Activated T-cell treated with anti-CD3 and anti-CD28 coated beads, Interleukin-2, amount 50 U/mL, for 24 hours (primary cell): ENCODE results near the gene AADAT.
"Not testable (repeated sequence)": the region's sequence is repeated elsewhere in the genome, so short reads cannot be mapped to it uniquely, and the experiment has no call there.

Experiments used
- DNase-seq: peaks from one replicate; pipeline ENCODE4 v3.0.0-alpha.2; 2020
- H3K27ac Mint-ChIP-seq: 2 replicates; pipeline ENCODE4 v1.8.0; 2020; ENCODE audit warnings: mild to moderate bottlenecking, mixed read lengths
- H3K27me3 Mint-ChIP-seq: 2 replicates; pipeline ENCODE4 v1.8.0; 2020; ENCODE audit warnings: mixed read lengths
- H3K36me3 Mint-ChIP-seq: 2 replicates; pipeline ENCODE4 v1.8.0; 2020; ENCODE audit warnings: low read depth, mixed read lengths
- H3K4me1 Mint-ChIP-seq: 2 replicates; pipeline ENCODE4 v1.8.0; 2020; ENCODE audit warnings: low read depth, mixed read lengths
- H3K4me3 Mint-ChIP-seq: 2 replicates; pipeline ENCODE4 v1.8.0; 2020; ENCODE audit warnings: mild to moderate bottlenecking, moderate library complexity, mixed read lengths
- H3K9me3 Mint-ChIP-seq: 2 replicates; pipeline ENCODE4 v1.8.0; 2020; ENCODE audit warnings: mixed read lengths

AADAT gene

GRCh38 chr4:170089668-170090351 lies at the start of gene AADAT:
Gene AADAT (minus strand): TSS chr4:170089956. CDS start chr4:170089690, 266 bp downstream.
- Mint-ChIP-seq H3K36me3 (no peaks in the 10 kb centered on the region), H3K9me3 (no peaks in the 10 kb centered on the region), H3K27me3 (peaks cover 49% of the 10 kb centered on the region), H3K4me1 (peaks cover 13% of the 10 kb centered on the region), H3K27ac (no peak within 1 kb of the TSS), H3K4me3 (peak within 1 kb of the TSS; percentile 60)
- DNase-seq, result peak; percentile 32

- Mint-ChIP-seq H3K9me3 (no peaks in the 10 kb centered on the region), H3K4me1 (peaks cover 3% of the 10 kb centered on the region)
Observed at GRCh38 chr4:170138580-170139194, 48.9 kb upstream of the AADAT start.

GRCh38 chr4:170137927-170138326 lies 48.2 kb upstream of the AADAT start:
- no peak for DNase-seq
- Mint-ChIP-seq H3K27me3 (peaks cover 2% of the 10 kb centered on the region), H3K4me1 (peaks cover 3% of the 10 kb centered on the region), H3K4me3 (no peak overlapping the region), H3K9me3 (peaks cover 5% of the 10 kb centered on the region), H3K36me3 (no peaks in the 10 kb centered on the region), H3K27ac (no peak overlapping the region)

More at GRCh38 chr4:170138580-170139194, 48.9 kb upstream of the AADAT start:
- peak; percentile 70 for DNase-seq
- Mint-ChIP-seq H3K36me3 (no peaks in the 10 kb centered on the region), H3K4me3 (no peak overlapping the region), H3K27ac (no peak overlapping the region), H3K27me3 (peaks cover 2% of the 10 kb centered on the region)

- Mint-ChIP-seq H3K4me1 (peaks cover 3% of the 10 kb centered on the region), H3K36me3 (no peaks in the 10 kb centered on the region), H3K27me3 (peaks cover 2% of the 10 kb centered on the region), H3K27ac (no peak overlapping the region), H3K4me3 (no peak overlapping the region), H3K9me3 (peaks cover 5% of the 10 kb centered on the region)
- no peak for DNase-seq
Observed at GRCh38 chr4:170137466-170137865, 47.7 kb upstream of the AADAT start.

GRCh38 chr4:170134821-170135220 lies 45.1 kb upstream of the AADAT start:
- Mint-ChIP-seq H3K27ac (no peak overlapping the region), H3K4me3 (no peak overlapping the region), H3K4me1 (peaks cover 3% of the 10 kb centered on the region), H3K27me3 (peaks cover 2% of the 10 kb centered on the region), H3K9me3 (peaks cover 5% of the 10 kb centered on the region), H3K36me3 (no peaks in the 10 kb centered on the region)
- no peak for DNase-seq

GRCh38 chr4:170128219-170128804 lies 38.6 kb upstream of the AADAT start:
- Mint-ChIP-seq H3K36me3 (no peaks in the 10 kb centered on the region), H3K4me1 (no peaks in the 10 kb centered on the region), H3K4me3 (no peak overlapping the region), H3K27ac (no peak overlapping the region), H3K27me3 (no peaks in the 10 kb centered on the region), H3K9me3 (peaks cover 3% of the 10 kb centered on the region)
- DNase-seq, result no peak

GRCh38 chr4:170127758-170128157 lies 38.0 kb upstream of the AADAT start:
- Mint-ChIP-seq H3K4me3 (no peak overlapping the region), H3K36me3 (no peaks in the 10 kb centered on the region), H3K27ac (no peak overlapping the region), H3K9me3 (no peaks in the 10 kb centered on the region), H3K27me3 (no peaks in the 10 kb centered on the region), H3K4me1 (no peaks in the 10 kb centered on the region)
- DNase-seq, result no peak

- Mint-ChIP-seq H3K9me3 (no peaks in the 10 kb centered on the region), H3K27ac (no peak overlapping the region), H3K27me3 (no peaks in the 10 kb centered on the region), H3K4me3 (no peak overlapping the region), H3K36me3 (no peaks in the 10 kb centered on the region), H3K4me1 (no peaks in the 10 kb centered on the region)
- no peak for DNase-seq
Observed at GRCh38 chr4:170124406-170124805, 34.6 kb upstream of the AADAT start.

GRCh38 chr4:170122252-170122651 lies 32.5 kb upstream of the AADAT start:
- Mint-ChIP-seq H3K36me3 (no peaks in the 10 kb centered on the region), H3K27me3 (peaks cover 13% of the 10 kb centered on the region), H3K9me3 (no peaks in the 10 kb centered on the region), H3K27ac (no peak overlapping the region), H3K4me3 (no peak overlapping the region), H3K4me1 (no peaks in the 10 kb centered on the region)
- no peak for DNase-seq

GRCh38 chr4:170114636-170115035 lies 24.9 kb upstream of the AADAT start:
- Mint-ChIP-seq H3K9me3 (no peaks in the 10 kb centered on the region), H3K27me3 (peaks cover 17% of the 10 kb centered on the region), H3K36me3 (no peaks in the 10 kb centered on the region), H3K4me3 (no peak overlapping the region), H3K4me1 (no peaks in the 10 kb centered on the region), H3K27ac (no peak overlapping the region)
- DNase-seq, result no peak

- not testable (repeated sequence) for H3K9me3 Mint-ChIP-seq, H3K4me3 Mint-ChIP-seq, H3K36me3 Mint-ChIP-seq, H3K4me1 Mint-ChIP-seq, DNase-seq, H3K27ac Mint-ChIP-seq
- H3K27me3 Mint-ChIP-seq, result peaks cover 17% of the 10 kb centered on the region
Observed at GRCh38 chr4:170114183-170114582, 24.4 kb upstream of the AADAT start.

GRCh38 chr4:170111546-170111945 lies 21.8 kb upstream of the AADAT start:
- Mint-ChIP-seq H3K27ac (no peak overlapping the region), H3K4me3 (no peak overlapping the region), H3K9me3 (no peaks in the 10 kb centered on the region), H3K4me1 (no peaks in the 10 kb centered on the region), H3K36me3 (no peaks in the 10 kb centered on the region), H3K27me3 (peaks cover 3% of the 10 kb centered on the region)
- no peak for DNase-seq

GRCh38 chr4:170111085-170111484 lies 21.3 kb upstream of the AADAT start:
- Mint-ChIP-seq H3K27ac (no peak overlapping the region), H3K9me3 (no peaks in the 10 kb centered on the region), H3K4me1 (no peaks in the 10 kb centered on the region), H3K27me3 (peaks cover 3% of the 10 kb centered on the region), H3K36me3 (no peaks in the 10 kb centered on the region), H3K4me3 (no peak overlapping the region)
- no peak for DNase-seq

- H3K27ac Mint-ChIP-seq, result no peak overlapping the region
- peaks cover 3% of the 10 kb centered on the region for H3K27me3 Mint-ChIP-seq
- no peaks in the 10 kb centered on the region for H3K9me3 Mint-ChIP-seq
- no peak overlapping the region for H3K4me3 Mint-ChIP-seq
- no peaks in the 10 kb centered on the region for H3K4me1 Mint-ChIP-seq
- no peak for DNase-seq
- H3K36me3 Mint-ChIP-seq, result no peaks in the 10 kb centered on the region
Observed at GRCh38 chr4:170110285-170110672, 20.5 kb upstream of the AADAT start.

GRCh38 chr4:170109586-170110284 lies 20.0 kb upstream of the AADAT start:
- H3K27me3 Mint-ChIP-seq, result peaks cover 3% of the 10 kb centered on the region
- no peaks in the 10 kb centered on the region for H3K9me3 Mint-ChIP-seq
- no peak overlapping the region for H3K4me3 Mint-ChIP-seq
- H3K4me1 Mint-ChIP-seq, result no peaks in the 10 kb centered on the region
- H3K36me3 Mint-ChIP-seq, result no peaks in the 10 kb centered on the region
- DNase-seq, result no peak
- no peak overlapping the region for H3K27ac Mint-ChIP-seq
